B cell (primary cell): Measurements from ENCODE around the gene CAMK2A. TPM values are rescaled to one million over a fixed set of nuclear protein-coding genes. Genes with fewer than 3 reads are reported as not detected.

ENCODE experiments used
- ATAC-seq: fragments of 200-7000 bp; cut with Tn5 transposase; one replicate; pipeline ENCODE4 v1.10.0; 2021; ENCODE audit warnings: low read depth, mild to moderate bottlenecking, moderate number of reproducible peaks, moderate library complexity
- CTCF ChIA-PET: fragments of 350-600 bp; sonication (Branson Sonifier 250); formaldehyde crosslinking; loops from one replicate; lab custom pipeline; 2021; ENCODE audit warnings: antibody characterized with exemption, inconsistent platforms; lab: Charles Lee
- POLR2A ChIA-PET: fragments of 350-600 bp; sonication (Branson Sonifier 250); formaldehyde crosslinking; loops from one replicate; lab custom pipeline; 2021; ENCODE audit warnings: antibody characterized with exemption; lab: Charles Lee
- DNase-seq: peaks from one replicate; pipeline ENCODE4 v3.0.0; 2013
- H2AFZ ChIP-seq: 2 replicates; pipeline ENCODE4 v1.6.1; 2012; ENCODE audit warnings: mild to moderate bottlenecking, low read depth, low read length; ENCODE audit not compliant: insufficient read depth, poor library complexity, severe bottlenecking
- H3K27ac ChIP-seq, 2 donors: 1 replicate in 1 of 2; 2 replicates in 1 of 2; pipeline ENCODE4 v1.5.1; 2012 to 2013; ENCODE audit warnings: low read length in 2 of 2, mild to moderate bottlenecking in 2 of 2, moderate library complexity in 1 of 2
- H3K27me3 ChIP-seq, 4 experiments: fragments of 200-600 bp in 1 of 4; sonication (generic) in 1 of 4; replicated peaks in 1 of 4; 1 replicate in 2 of 4; 2 replicates in 2 of 4; pipeline versions ENCODE4 v1.6.1 to v1.7.0; 2013 to 2016; ENCODE audit warnings: low read length in 3 of 4, mild to moderate bottlenecking in 2 of 4, mixed read lengths in 1 of 4, moderate library complexity in 1 of 4; ENCODE audit not compliant: insufficient read depth in 4 of 4, control insufficient read depth in 3 of 4; ENCODE audit errors: control extremely low read depth in 1 of 4
- H3K36me3 ChIP-seq, 2 experiments: replicated peaks in 1 of 2; 1 replicate in 1 of 2; 2 replicates in 1 of 2; pipeline versions ENCODE4 v1.6.1 to v1.7.1; 2013; ENCODE audit warnings: low read length in 1 of 2; ENCODE audit not compliant: insufficient read depth in 2 of 2, control insufficient read depth in 1 of 2; ENCODE audit errors: control extremely low read depth in 1 of 2, extremely low read depth in 1 of 2
- H3K4me1 ChIP-seq, 2 donors: fragments of 200-600 bp in 1 of 2; sonication (generic) in 1 of 2; 1 replicate in 1 of 2; 2 replicates in 1 of 2; pipeline versions ENCODE4 v1.5.1 to v1.6.1; 2013 to 2017; ENCODE audit warnings: low read length in 2 of 2; ENCODE audit not compliant: control insufficient read depth in 2 of 2, insufficient read depth in 2 of 2
- H3K4me2 ChIP-seq: replicated peaks from 2 replicates; pipeline ENCODE3; 2012; ENCODE audit warnings: mild to moderate bottlenecking, low read depth, low read length; ENCODE audit not compliant: poor library complexity, severe bottlenecking
- H3K4me3 ChIP-seq, 5 experiments: fragments of 200-600 bp in 1 of 5; sonication (generic) in 1 of 5; 1 replicate in 3 of 5; 2 replicates in 2 of 5; pipeline versions ENCODE4 v1.5.1 to v1.7.0; 2011 to 2016; ENCODE audit warnings: low read length in 4 of 5, mild to moderate bottlenecking in 4 of 5, low read depth in 2 of 5, control low read depth in 1 of 5, moderate library complexity in 1 of 5; ENCODE audit not compliant: insufficient read depth in 1 of 5; ENCODE audit errors: control extremely low read depth in 1 of 5, extremely low read depth in 1 of 5
- H3K79me2 ChIP-seq: fragments of 200-600 bp; sonication (generic); one replicate; pipeline ENCODE4 v1.6.0; 2016; ENCODE audit warnings: low read length; ENCODE audit not compliant: control insufficient read depth, insufficient read depth
- H3K9ac ChIP-seq: fragments of 200-600 bp; sonication (generic); 2 replicates; pipeline ENCODE4 v1.6.1; 2017; ENCODE audit warnings: mild to moderate bottlenecking, low read length, moderate library complexity
- H3K9me3 ChIP-seq, 3 donors: one replicate each; pipeline versions ENCODE4 v1.6.1 to v1.7.1; 2013; ENCODE audit warnings: low read length in 2 of 3; ENCODE audit not compliant: control insufficient read depth in 2 of 3, insufficient read depth in 1 of 3; ENCODE audit errors: control extremely low read depth in 1 of 3
- H4K20me1 ChIP-seq: 2 replicates; pipeline ENCODE4 v1.6.0; 2012; ENCODE audit warnings: mild to moderate bottlenecking, low read length; ENCODE audit not compliant: insufficient read depth, control insufficient read depth, poor library complexity, severe bottlenecking
- H3K27ac Mint-ChIP-seq: one replicate; pipeline ENCODE4 v1.8.0; 2021; ENCODE audit warnings: mixed read lengths
- H3K27me3 Mint-ChIP-seq: one replicate; pipeline ENCODE4 v1.8.0; 2021; ENCODE audit warnings: mixed read lengths
- H3K4me1 Mint-ChIP-seq: one replicate; pipeline ENCODE4 v1.8.0; 2021; ENCODE audit warnings: mixed read lengths
- H3K4me3 Mint-ChIP-seq: one replicate; pipeline ENCODE4 v1.8.0; 2021; ENCODE audit warnings: mixed read lengths
- H3K9me3 Mint-ChIP-seq: one replicate; pipeline ENCODE4 v1.8.0; 2022; ENCODE audit warnings: mixed read lengths; ENCODE audit not compliant: insufficient read depth
- CTCF ChIP-seq: fragments of 200-600 bp; IDR thresholded peaks from one replicate; pipeline ENCODE4 v1.8.0; 2022; ENCODE audit warnings: antibody characterized with exemption, mild to moderate bottlenecking
- EZH2 ChIP-seq: IDR thresholded peaks from 2 replicates; pipeline ENCODE4 v1.6.1; 2012; ENCODE audit warnings: borderline replicate concordance, low read depth, mild to moderate bottlenecking, moderate library complexity, low read length; ENCODE audit not compliant: insufficient read depth, poor library complexity, severe bottlenecking
- WGBS: methylation state at CpG from one replicate; pipeline ENCODE4 v1.1.5; 2013; ENCODE audit warnings: missing lambda C conversion rate; ENCODE audit not compliant: insufficient coverage; 5-methylcytosine and 5-hydroxymethylcytosine counted together
- intact Hi-C: fragments of 100-400 bp; cut with micrococcal nuclease; formaldehyde crosslinking; loops from one replicate; pipeline ENCODE4 v1.10.0; 2022
- polyA plus RNA-seq: library from polyadenylated mRNA; depleted of rRNA; stranded (reverse); fragments of >200 nt; gene quantifications from 2 replicates; pipeline ENCODE4 v1.2.3, GENCODE V29; 2012
- total RNA-seq, 2 donors: library from RNA; stranded (reverse); fragments of 120-200 nt in 1 of 2; gene quantifications; 1 replicate in 1 of 2; 2 replicates in 1 of 2; pipeline versions ENCODE4 v1.2.3 to v1.2.4, GENCODE V29; 2013 to 2022

Gene CAMK2A
- total and polyA plus RNA-seq, 2 donors (not counting 1 experiment from before 2014, with no cell fraction given), result not detected

- H3K36me3 ChIP-seq, result no peaks in the 10 kb centered on the region
- no peaks in the 10 kb centered on the region for H3K4me1 Mint-ChIP-seq
- no peaks in the 10 kb centered on the region for H3K9me3 ChIP-seq
- H3K4me2 ChIP-seq, result no peak overlapping the region
- ChIA-PET CTCF (no interaction called here), POLR2A (no interaction called here)
- no peaks in the 10 kb centered on the region for H3K79me2 ChIP-seq
- TF ChIP-seq CTCF (no peak), EZH2 (no peak)
- no peak overlapping the region for H3K9ac ChIP-seq
- H3K27me3 Mint-ChIP-seq, result no peaks in the 10 kb centered on the region
- intact Hi-C loops, result no loop called here
- H3K27ac Mint-ChIP-seq, result no peak overlapping the region
- H3K4me3 Mint-ChIP-seq, result no peak overlapping the region
- no peak for DNase-seq
- ATAC-seq, result no peak
- H3K4me3 ChIP-seq, result no peak overlapping the region
- H4K20me1 ChIP-seq, result no peaks in the 10 kb centered on the region
- no peak overlapping the region for H2AFZ ChIP-seq
- H3K27ac ChIP-seq, result no peak overlapping the region
- H3K4me1 ChIP-seq, result no peaks in the 10 kb centered on the region
- no peaks in the 10 kb centered on the region for H3K27me3 ChIP-seq
- H3K9me3 Mint-ChIP-seq, result no peaks in the 10 kb centered on the region
- 89% methylated on average over 7 of the region's 8 CpGs for WGBS
Observed at GRCh38 chr5:150323819-150324218, 34.2 kb upstream of the CAMK2A start.

GRCh38 chr5:150323092-150323491 lies 33.5 kb upstream of the CAMK2A start:
- H3K4me2 ChIP-seq, result no peak overlapping the region
- no peaks in the 10 kb centered on the region for H3K36me3 ChIP-seq
- ChIA-PET POLR2A (no interaction called here), CTCF (interaction anchor here (1.5 kb wide), 1 partner anchor 28 kb away, joined by 3 read pairs; no protein-coding TSS in a partner anchor)
- no peaks in the 10 kb centered on the region for H3K4me1 ChIP-seq
- no peak overlapping the region for H3K4me3 Mint-ChIP-seq
- intact Hi-C loops, result no loop called here
- no peak overlapping the region for H3K27ac ChIP-seq
- peaks cover 5% of the 10 kb centered on the region for H3K27me3 Mint-ChIP-seq
- ATAC-seq, result no peak
- no peak overlapping the region for H2AFZ ChIP-seq
- H3K9me3 Mint-ChIP-seq, result no peaks in the 10 kb centered on the region
- no peaks in the 10 kb centered on the region for H3K27me3 ChIP-seq
- H3K9me3 ChIP-seq, result no peaks in the 10 kb centered on the region
- no peaks in the 10 kb centered on the region for H4K20me1 ChIP-seq
- TF ChIP-seq EZH2, result no peak
- no peak for TF ChIP-seq CTCF
- no peak overlapping the region for H3K4me3 ChIP-seq
- no peaks in the 10 kb centered on the region for H3K79me2 ChIP-seq
- 88% methylated on average over 4 of the region's 6 CpGs for WGBS
- no peak overlapping the region for H3K27ac Mint-ChIP-seq
- DNase-seq, result no peak
- H3K9ac ChIP-seq, result no peak overlapping the region
- no peaks in the 10 kb centered on the region for H3K4me1 Mint-ChIP-seq
